HG02970 (cell line): ENCODE data around the gene MGMT.

ENCODE experiments used
- ATAC-seq: cut with Tn5 transposase; IDR thresholded peaks from one replicate; pipeline ENCODE4 v1.9.1; 2021; ENCODE audit warnings: mild to moderate bottlenecking, moderate library complexity, moderate number of reproducible peaks; ENCODE audit not compliant: unreplicated experiment, low FRiP score

The MGMT gene

DNA sequence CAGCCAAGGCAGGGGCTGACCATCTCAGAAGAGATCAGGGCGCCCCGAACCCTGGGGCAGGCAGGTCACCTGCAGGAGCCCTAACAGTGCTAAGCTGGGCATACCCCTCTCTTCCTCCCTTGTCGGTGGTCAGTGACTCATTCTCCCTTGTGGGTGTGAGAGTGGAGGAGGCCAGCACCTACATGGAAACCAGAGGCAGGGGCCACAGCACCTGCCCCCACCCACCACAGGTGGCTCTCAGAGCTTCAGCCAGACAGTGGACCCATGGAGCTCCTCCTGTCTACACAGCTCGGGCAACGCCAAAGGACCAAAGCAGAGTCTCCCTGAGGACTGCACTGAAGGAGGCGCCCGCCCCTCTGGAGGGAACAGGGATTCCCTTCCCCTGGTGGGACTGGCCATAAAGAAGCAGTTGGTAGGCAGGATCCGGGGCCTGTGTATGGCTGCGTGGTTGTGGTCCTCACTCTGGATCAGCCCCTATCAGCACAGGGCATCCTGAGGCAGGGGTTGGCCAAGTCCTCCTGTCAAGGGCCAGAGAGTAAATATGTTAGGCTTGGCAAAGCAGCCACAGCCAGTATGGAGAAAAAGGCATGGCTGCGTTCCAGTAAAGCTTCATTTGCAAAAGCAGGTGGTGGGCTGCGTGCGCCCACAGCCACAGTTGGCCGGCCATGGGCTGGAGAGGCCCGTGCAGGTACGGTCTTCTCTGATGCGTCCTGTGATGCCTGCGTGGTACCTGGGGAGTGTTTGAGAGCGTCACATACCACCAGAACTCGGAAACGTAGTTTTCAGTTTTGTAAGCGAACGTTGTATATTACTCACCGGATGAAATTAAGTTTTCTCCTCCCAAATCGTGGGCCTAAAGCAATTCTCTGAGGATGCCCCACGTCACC lies 298.9 kb downstream of the MGMT start:
- ATAC-seq: no peak

DNA sequence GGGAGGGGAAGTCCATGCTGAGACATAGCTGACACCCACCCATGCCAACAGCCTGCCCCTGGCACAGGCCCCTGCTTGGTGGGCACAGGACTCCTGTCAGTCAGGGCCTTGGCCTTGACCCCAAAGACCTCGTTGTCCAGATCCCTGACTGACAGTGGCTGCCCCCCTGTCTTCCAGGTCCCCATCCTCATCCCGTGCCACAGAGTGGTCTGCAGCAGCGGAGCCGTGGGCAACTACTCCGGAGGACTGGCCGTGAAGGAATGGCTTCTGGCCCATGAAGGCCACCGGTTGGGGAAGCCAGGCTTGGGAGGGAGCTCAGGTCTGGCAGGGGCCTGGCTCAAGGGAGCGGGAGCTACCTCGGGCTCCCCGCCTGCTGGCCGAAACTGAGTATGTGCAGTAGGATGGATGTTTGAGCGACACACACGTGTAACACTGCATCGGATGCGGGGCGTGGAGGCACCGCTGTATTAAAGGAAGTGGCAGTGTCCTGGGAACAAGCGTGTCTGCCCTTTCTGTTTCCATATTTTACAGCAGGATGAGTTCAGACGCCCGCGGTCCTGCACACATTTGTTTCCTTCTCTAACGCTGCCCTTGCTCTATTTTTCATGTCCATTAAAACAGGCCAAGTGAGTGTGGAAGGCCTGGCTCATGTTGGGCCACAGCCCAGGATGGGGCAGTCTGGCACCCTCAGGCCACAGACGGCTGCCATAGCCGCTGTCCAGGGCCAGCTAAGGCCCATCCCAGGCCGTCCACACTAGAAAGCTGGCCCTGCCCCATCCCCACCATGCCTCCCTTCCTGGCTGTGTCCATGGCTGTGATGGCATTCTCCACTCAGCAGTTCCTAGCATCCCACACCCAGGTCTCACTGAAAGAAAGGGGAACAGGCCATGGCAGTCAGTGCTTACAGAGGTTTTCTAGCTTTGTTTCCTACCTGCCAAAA lies 299.8 kb downstream of the MGMT start:
- no peak for ATAC-seq

DNA sequence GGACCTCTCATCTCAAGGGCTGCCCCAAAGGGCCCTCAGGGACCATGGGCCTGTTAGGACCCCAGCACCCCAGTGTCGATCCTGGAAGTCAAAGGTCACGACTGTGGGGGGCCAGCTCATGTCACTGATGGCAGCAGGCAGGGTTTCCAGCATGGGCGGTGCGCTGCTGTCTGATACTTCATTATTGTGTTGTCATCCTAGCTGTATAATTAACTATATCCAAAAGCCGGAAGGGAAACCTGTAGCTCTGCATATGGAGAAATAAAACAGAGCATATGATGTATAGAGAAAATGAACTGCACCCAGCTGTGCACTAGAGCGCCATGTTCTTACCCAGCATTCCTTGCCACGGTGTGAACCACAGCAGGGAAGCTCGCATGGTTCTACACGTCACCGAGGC lies 300.7 kb downstream of the MGMT start:
- no peak for ATAC-seq

GRCh38 chr10:129768437-129769355 lies 301.7 kb downstream of the MGMT start:
- no peak for ATAC-seq

DNA sequence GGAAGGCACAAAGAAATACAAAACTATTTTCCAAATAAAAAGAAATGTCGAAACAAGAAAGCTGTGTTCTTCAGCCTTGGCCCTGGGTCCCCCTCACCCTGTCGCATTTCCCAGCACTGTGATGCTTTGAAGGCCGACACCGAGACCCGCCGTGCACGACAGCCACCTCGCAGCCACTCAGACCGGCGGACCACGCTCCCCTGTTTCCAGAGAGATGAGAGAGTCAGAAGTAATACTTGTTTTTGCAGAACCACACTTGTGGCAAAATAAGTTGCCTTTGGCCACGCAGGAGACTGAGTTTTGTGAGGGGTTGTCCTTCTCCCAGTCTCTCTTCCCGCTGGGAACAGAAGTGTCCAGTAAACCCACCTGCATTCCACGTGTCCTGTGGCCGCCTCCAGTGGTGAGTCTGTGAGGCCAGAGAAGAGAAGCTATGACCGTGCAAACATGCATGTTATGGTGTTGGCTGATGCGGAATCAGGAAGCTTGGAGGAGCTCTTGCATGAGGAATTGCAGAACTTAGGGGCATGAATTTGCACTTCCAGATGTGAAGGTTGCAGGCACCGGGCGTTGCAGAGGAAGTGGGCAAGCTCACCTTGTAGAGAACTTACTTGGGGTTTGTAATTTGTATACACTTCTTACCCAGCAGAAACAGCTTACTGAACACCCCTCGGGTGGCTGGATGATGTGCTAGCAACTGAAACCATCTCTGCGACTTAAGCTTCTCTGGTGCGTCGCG lies 302.5 kb downstream of the MGMT start:
- ATAC-seq: no peak

DNA sequence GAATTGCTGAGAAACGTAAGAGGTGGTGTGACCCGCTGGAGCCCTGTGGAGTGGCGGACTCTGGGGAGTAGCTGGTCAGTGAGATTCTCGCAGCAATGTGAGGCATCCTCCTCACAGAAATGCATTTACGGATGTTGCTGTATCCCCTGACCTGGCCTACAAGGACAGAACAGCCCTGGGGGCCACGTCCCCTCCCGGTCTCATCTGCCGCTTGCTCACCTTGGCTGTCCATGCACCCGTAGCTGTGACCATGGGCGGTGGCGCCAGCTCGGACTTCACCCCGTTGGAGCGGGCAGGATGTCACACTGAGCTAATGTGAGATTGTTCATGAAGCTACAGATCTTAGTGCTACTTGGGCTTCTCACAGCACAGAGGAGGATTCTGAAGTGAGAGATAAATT lies 303.2 kb downstream of the MGMT start:
- no peak for ATAC-seq

GRCh38 chr10:129771024-129771423 lies 304.0 kb downstream of the MGMT start:
- ATAC-seq: no peak

GRCh38 chr10:129771576-129771975 lies 304.5 kb downstream of the MGMT start:
- ATAC-seq: no peak

- ATAC-seq: no peak
Measured at GRCh38 chr10:129771991-129772431, 305.0 kb downstream of the MGMT start.

GRCh38 chr10:129772468-129773358 lies 305.7 kb downstream of the MGMT start:
- ATAC-seq: no peak

DNA sequence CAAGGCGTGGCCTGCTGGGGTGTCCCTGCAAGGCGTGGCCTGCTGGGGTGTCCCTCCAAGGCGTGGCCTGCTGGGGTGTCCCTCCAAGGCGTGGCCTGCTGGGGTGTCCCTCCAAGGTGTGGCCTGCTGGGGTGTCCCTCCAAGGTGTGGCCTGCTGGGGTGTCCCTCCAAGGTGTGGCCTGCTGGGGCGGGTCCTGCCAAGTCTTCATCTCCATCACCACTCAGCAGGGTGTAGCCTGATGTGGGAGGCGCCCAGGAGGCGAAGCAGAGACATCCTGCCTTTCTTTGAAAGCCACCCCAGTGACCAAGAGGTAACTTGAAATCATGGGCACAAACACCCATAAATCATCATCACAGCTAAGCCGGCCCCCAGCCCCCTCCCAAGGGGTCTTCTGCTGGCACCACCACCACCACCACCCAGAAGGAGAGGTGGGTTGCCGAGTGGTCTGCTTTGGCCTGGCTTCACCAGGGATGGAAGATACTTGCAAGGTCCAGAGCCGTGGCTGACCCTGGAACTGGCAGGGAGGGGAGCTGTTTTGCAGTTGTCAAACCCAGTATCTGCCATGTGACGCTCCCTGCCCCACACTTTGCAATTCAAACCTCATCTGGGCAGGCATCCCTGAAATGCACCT lies 306.4 kb downstream of the MGMT start:
- ATAC-seq: no peak

GRCh38 chr10:129774082-129774735 lies 307.2 kb downstream of the MGMT start:
- ATAC-seq: no peak

- no peak for ATAC-seq
Measured at GRCh38 chr10:129774736-129775401, 307.8 kb downstream of the MGMT start.

GRCh38 chr10:129775681-129776080 lies 308.6 kb downstream of the MGMT start:
- ATAC-seq: no peak

DNA sequence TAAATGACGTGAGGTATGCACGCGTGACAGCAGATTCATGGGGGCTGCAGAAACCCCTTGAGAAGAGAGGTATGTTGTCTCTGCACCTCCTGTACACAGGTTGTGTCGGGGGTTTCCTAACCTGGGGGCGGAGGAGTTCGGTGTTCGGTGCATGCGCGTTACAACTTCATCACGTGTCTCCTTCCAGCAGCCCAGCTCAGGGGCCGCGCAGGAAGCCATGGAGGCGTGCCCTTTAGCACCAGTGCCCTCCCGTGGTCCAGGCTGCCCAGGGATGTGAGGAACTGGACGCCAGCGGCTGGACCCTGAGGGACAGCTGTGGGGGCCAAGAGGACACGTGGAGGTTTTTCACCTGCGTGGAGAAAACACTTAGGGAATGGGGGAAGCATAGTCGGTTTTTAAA lies 310.6 kb downstream of the MGMT start:
- ATAC-seq: no peak

DNA sequence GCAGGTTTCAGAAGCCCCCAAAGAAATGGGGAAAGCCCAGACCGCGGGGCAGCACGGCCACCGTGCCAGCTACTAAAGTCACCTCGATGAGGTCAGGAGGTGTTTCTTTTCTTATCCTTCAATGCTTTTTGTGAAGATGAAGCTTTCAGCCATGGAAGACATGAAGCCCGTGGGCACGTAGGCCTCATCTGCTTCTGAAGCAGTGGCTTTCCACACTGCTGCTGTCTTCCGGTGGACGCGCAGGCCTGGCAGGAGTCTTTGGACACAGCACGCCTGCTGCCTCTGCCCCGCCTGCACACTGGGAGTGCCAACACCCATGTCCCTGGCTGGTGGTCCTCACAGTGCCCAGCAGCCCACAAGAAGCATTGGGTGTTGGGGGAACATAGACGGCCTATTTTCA lies 311.5 kb downstream of the MGMT start:
- ATAC-seq: no peak
